K562 (cell line): Measurements from ENCODE around the gene KRT39. TPM values are rescaled to one million over a fixed set of nuclear protein-coding genes. Genes with fewer than 3 reads are reported as not detected.

Experiments used
- ATAC-seq: fragments of 200-7000 bp; cut with Tn5 transposase; 3 replicates; pipeline ENCODE4 v1.9.1; 2020; ENCODE audit warnings: moderate library complexity
- BruUV-seq: library from RNA; stranded (reverse); fragments of 400-500 nt; replicated peaks from 2 replicates; lab custom pipeline; 2021; lab: Mats Ljungman, UMichigan
- CTCF ChIA-PET: fragments of 300-600 bp; formaldehyde crosslinking; extraction: SDS; loops from one replicate; lab custom pipeline; 2021; ENCODE audit warnings: low intra/inter-chr PET ratio; lab: Yijun Ruan, JAX
- POLR2A ChIA-PET: fragments of 300-600, 350-650 bp; sonication (Branson Sonifier 250); formaldehyde crosslinking; extraction: SDS; loops from one replicate; lab custom pipeline; 2021; ENCODE audit warnings: antibody characterized with exemption, inconsistent platforms; lab: Yijun Ruan, JAX
- DNase-seq, 4 experiments: peaks; one replicate each; pipeline versions ENCODE4 v3.0.0 to v3.0.0-alpha.2; 2011 to 2018; ENCODE audit warnings: low spot score in 3 of 4, mixed read lengths in 3 of 4; ENCODE audit errors: extremely low read depth in 1 of 4
- FAIRE-seq: peaks from 2 replicates; lab custom pipeline; 2011; peaks lifted over from hg19 to GRCh38; lab: Jason Lieb, UNC
- H2AFZ ChIP-seq: 2 replicates; pipeline ENCODE4 v1.6.0; 2011; ENCODE audit warnings: low read depth, low read length, control low read depth, inconsistent platforms
- H3K27ac ChIP-seq: fragments of 200-600 bp; 3 replicates; pipeline ENCODE4 v1.8.0; 2011; ENCODE audit warnings: low read depth, mild to moderate bottlenecking, control low read depth, inconsistent platforms, low read length, moderate library complexity, mixed read lengths; ENCODE audit errors: extremely low read depth
- H3K27me3 ChIP-seq, 2 experiments: fragments of 300-600 bp in 1 of 2; 2 replicates in 1 of 2; 3 replicates in 1 of 2; pipeline versions ENCODE4 v1.6.0 to v1.8.0; 2011; ENCODE audit warnings: inconsistent platforms in 2 of 2, low read length in 2 of 2, mild to moderate bottlenecking in 1 of 2, mixed read lengths in 1 of 2, moderate library complexity in 1 of 2; ENCODE audit not compliant: control insufficient read depth in 2 of 2, insufficient read depth in 2 of 2
- H3K36me3 ChIP-seq: fragments of 300-600 bp; 3 replicates; pipeline ENCODE4 v1.8.0; 2011; ENCODE audit warnings: mild to moderate bottlenecking, low read length, inconsistent platforms; ENCODE audit not compliant: control insufficient read depth, insufficient read depth
- H3K4me1 ChIP-seq, 2 experiments: fragments of 200-600 bp in 1 of 2; replicated peaks in 1 of 2; 2 replicates in 1 of 2; 3 replicates in 1 of 2; pipeline versions ENCODE4 v1.5.1 to v1.8.0; 2011; ENCODE audit warnings: inconsistent platforms in 2 of 2, low read length in 2 of 2, mild to moderate bottlenecking in 1 of 2, mixed read lengths in 1 of 2, moderate library complexity in 1 of 2; ENCODE audit not compliant: control insufficient read depth in 2 of 2, insufficient read depth in 2 of 2
- H3K4me2 ChIP-seq: 2 replicates; pipeline ENCODE4 v1.6.1; 2011; ENCODE audit warnings: low read length, control low read depth, inconsistent platforms, mixed read lengths; ENCODE audit not compliant: insufficient read depth
- H3K4me3 ChIP-seq: fragments of 200-600 bp; sonication (generic), shearing (Covaris generic); 2 replicates; pipeline ENCODE4 v1.5.1; 2016; ENCODE audit warnings: control low read depth, inconsistent platforms
- H3K79me2 ChIP-seq: fragments of 200-600 bp; 3 replicates; pipeline ENCODE4 v1.8.0; 2011; ENCODE audit warnings: low read length, inconsistent platforms; ENCODE audit not compliant: control insufficient read depth, insufficient read depth
- H3K9ac ChIP-seq, 2 experiments: 2 replicates each; pipeline versions ENCODE4 v1.6.0 to v1.6.1; 2011; ENCODE audit warnings: low read depth in 2 of 2, low read length in 2 of 2, control low read depth in 1 of 2, inconsistent platforms in 1 of 2, mild to moderate bottlenecking in 1 of 2, mixed read lengths in 1 of 2; ENCODE audit not compliant: insufficient read depth in 1 of 2
- H3K9me1 ChIP-seq: one replicate; pipeline ENCODE4 v1.6.0; 2011; ENCODE audit warnings: inconsistent platforms, mild to moderate bottlenecking, low read length, moderate library complexity; ENCODE audit not compliant: control insufficient read depth, insufficient read depth
- H3K9me3 ChIP-seq: replicated peaks from 2 replicates; pipeline ENCODE4 v1.5.1; 2011; ENCODE audit warnings: low read depth, low read length, inconsistent platforms; ENCODE audit not compliant: control insufficient read depth, insufficient read depth
- H4K20me1 ChIP-seq: replicated peaks from 2 replicates; pipeline ENCODE4 v1.6.1; 2011; ENCODE audit warnings: low read length, inconsistent platforms, mixed read lengths; ENCODE audit not compliant: control insufficient read depth, insufficient read depth
- CEBPG ChIP-seq, 3 experiments: fragments of 200-800 bp in 1 of 3; sonication (Bioruptor generic) in 1 of 3; sonication (generic) in 1 of 3; formaldehyde crosslinking in 1 of 3; IDR thresholded peaks in 2 of 3; conservative IDR thresholded peaks in 1 of 3; 2 replicates each; pipeline versions ENCODE4 v1.6.1 to v1.8.0; 2016 to 2022; ENCODE audit warnings: missing compliant biosample characterization in 2 of 3, missing genetic modification characterization in 2 of 3, mild to moderate bottlenecking in 1 of 3, missing genetic modification reagents in 1 of 3
- ETV1 ChIP-seq: fragments of 450-650 bp; conservative IDR thresholded peaks from 2 replicates; pipeline ENCODE4 v1.6.1; 2016; ENCODE audit warnings: missing genetic modification characterization, control low read depth, low read depth, missing compliant biosample characterization
- HNRNPUL1 ChIP-seq: fragments of 200-400 bp; formaldehyde crosslinking; IDR thresholded peaks from 2 replicates; pipeline ENCODE4 v1.6.1; 2017; ENCODE audit warnings: low read length
- NELFE ChIP-seq: IDR thresholded peaks from 2 replicates; pipeline ENCODE4 v1.6.1; 2011; ENCODE audit warnings: mild to moderate bottlenecking; ENCODE audit not compliant: insufficient read depth, insufficient read length
- NONO ChIP-seq, 2 experiments: fragments of 200-400 bp in 1 of 2; fragments of 450-650 bp in 1 of 2; formaldehyde crosslinking in 1 of 2; IDR thresholded peaks; 2 replicates each; pipeline ENCODE4 v1.6.1; 2017; ENCODE audit warnings: low read depth in 2 of 2, mild to moderate bottlenecking in 2 of 2, moderate library complexity in 2 of 2, low read length in 1 of 2
- OTX1 ChIP-seq: fragments of 450-650 bp; formaldehyde crosslinking; IDR thresholded peaks from 2 replicates; pipeline ENCODE4 v1.4.0; 2022; ENCODE audit warnings: mild to moderate bottlenecking
- PHF21A ChIP-seq: fragments of 450-650 bp; IDR thresholded peaks from 2 replicates; pipeline ENCODE4 v1.6.1; 2017; ENCODE audit warnings: low read depth, borderline replicate concordance
- POLR2B ChIP-seq: fragments of 450-650 bp; IDR thresholded peaks from 2 replicates; pipeline ENCODE4 v1.6.1; 2018; ENCODE audit warnings: low read depth; ENCODE audit not compliant: partially characterized antibody
- SMAD2 ChIP-seq: fragments of 150-350 bp; IDR thresholded peaks from 2 replicates; pipeline ENCODE4 v1.6.1; 2014; ENCODE audit warnings: low read depth, mild to moderate bottlenecking, low read length
- YBX1 ChIP-seq: fragments of 450-650 bp; IDR thresholded peaks from 2 replicates; pipeline ENCODE4 v1.7.1; 2016; ENCODE audit warnings: mild to moderate bottlenecking
- ZFX ChIP-seq: sonication (generic); formaldehyde crosslinking; IDR thresholded peaks from 2 replicates; pipeline ENCODE4 v1.8.0; 2022; ENCODE audit warnings: mild to moderate bottlenecking, missing genetic modification reagents, moderate library complexity
- ZNF518B ChIP-seq: fragments of 250-450 bp; sonication (Bioruptor Pico); IDR thresholded peaks from 2 replicates; pipeline ENCODE4 v1.5.0; 2021; ENCODE audit warnings: mild to moderate bottlenecking, moderate library complexity
- ZNF77 ChIP-seq: fragments of 250-450 bp; sonication (Bioruptor Pico); IDR thresholded peaks from 2 replicates; pipeline ENCODE4 v1.5.0; 2020
- WGBS: fragments of 100-300 bp; shearing (Covaris generic); methylation state at CpG from one replicate; pipeline ENCODE4 v1.1.6; 2016; ENCODE audit warnings: low coverage, mixed read lengths; ENCODE audit not compliant: insufficient coverage; ENCODE audit errors: missing lambda C conversion rate; 5-methylcytosine and 5-hydroxymethylcytosine counted together
- in situ Hi-C: fragments of 300-500 bp; cut with MboI; formaldehyde crosslinking; loops from 4 replicates; pipeline ENCODE4 v1.15.0; 2018; ENCODE audit warnings: inconsistent platforms, mixed read lengths
- intact Hi-C: fragments of 100-400 bp; cut with micrococcal nuclease; formaldehyde crosslinking; loops from 2 replicates; pipeline ENCODE4 v1.14.2; 2022
- polyA plus RNA-seq, 8 experiments: library from polyadenylated mRNA; depleted of rRNA in 4 of 8; stranded (reverse) in 5 of 8; unstranded in 3 of 8; fragments of >200 nt; fragmentation: Nextera tagmentation in 2 of 8; fragmentation: Illumina TruSeq in 1 of 8; extraction: Ambion mirVana in 2 of 8; extraction: Trizol in 1 of 8; gene quantifications; 2 replicates each; pipeline versions ENCODE4 v1.2.1 to v1.2.3, GENCODE V29; 2011 to 2014; ENCODE audit warnings: inconsistent platforms in 1 of 8, missing spikeins in 1 of 8
- total RNA-seq, 7 experiments: library from RNA; depleted of rRNA in 6 of 7; stranded (reverse); fragments of >200 nt in 6 of 7; fragmentation: Illumina TruSeq in 2 of 7; extraction: Trizol in 2 of 7; gene quantifications; 2 replicates each; pipeline versions ENCODE4 v1.2.1 to v1.2.3, GENCODE V29; 2011 to 2021; ENCODE audit warnings: low replicate concordance in 1 of 7
- TF ChIP-seq, protein P1 (sequence below): fragments of 250-450 bp; sonication (Bioruptor Pico); IDR thresholded peaks from 2 replicates; pipeline ENCODE4 v1.8.0; 2021; ENCODE audit warnings: moderate library complexity, mild to moderate bottlenecking, inconsistent platforms
- TF ChIP-seq, protein P2 (sequence below), 2 experiments: fragments of 450-650 bp; IDR thresholded peaks; 2 replicates each; pipeline ENCODE4 v1.6.1; 2016

The KRT39 gene
- total and polyA plus RNA-seq, 9 of the 15 experiments (the other 6 are each of a cell fraction or from before 2014, with no cell fraction given) = not detected

DNA sequence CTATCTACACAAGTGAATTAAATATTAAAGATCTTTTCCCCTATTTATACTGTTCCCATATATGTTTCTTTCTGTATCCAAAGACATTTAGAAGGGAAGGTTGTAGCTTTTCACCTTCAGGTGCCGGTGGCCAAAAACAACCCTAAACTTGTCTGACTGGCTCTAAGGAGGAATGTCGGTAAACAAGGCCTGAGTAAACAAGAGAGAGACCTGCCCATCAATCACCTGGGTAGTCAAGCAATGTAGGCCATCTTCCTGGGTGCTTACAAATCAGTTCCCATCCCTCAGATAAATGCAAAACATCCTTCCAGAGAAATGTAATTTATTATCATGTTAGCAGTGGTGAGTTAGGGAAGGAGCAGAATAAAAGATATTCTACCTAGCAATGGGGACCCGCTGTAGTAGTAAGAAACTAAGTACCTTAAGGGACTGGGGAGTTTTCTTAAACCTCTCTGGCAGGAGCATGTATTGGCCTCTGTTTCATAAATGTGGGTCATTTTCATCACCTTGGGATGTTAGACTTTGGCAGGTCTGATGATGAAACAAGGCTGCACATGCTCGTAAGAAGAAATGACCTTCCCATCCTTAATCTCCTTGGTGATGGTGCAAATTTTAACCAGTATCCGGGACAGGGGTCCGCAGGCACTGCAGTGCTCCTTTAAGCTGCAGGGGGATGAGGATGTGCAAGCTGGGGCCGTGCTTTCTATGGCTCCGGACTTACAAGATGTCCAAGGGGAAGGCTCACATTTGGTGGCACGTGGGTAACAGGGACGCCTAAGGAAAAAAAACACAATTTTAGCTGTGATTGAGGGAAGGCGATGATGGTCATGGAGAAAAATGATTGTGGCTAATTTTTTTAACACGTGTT lies 8.4 kb downstream of the KRT39 start:
- H3K36me3 ChIP-seq = no peaks in the 10 kb centered on the region
- H3K4me2 ChIP-seq = no peak overlapping the region
- in situ Hi-C loops (no loop called here), intact Hi-C loops (no loop called here)
- FAIRE-seq = no peak
- no peak overlapping the region for H3K4me3 ChIP-seq
- H3K27me3 ChIP-seq = peaks cover 0 to 10% of the 10 kb centered on the region in 2 experiments; a peak in 3 of 5 replicates
- 2% methylated on average over 12 of the region's 12 CpGs for WGBS
- H3K79me2 ChIP-seq = no peaks in the 10 kb centered on the region
- H2AFZ ChIP-seq = no peak overlapping the region
- ChIA-PET CTCF (no interaction called here), POLR2A (interaction anchor here (0.7 to 1.1 kb wide), 3 partner anchors 8 to 28 kb away, joined by 3 to 4 read pairs (median 4); no protein-coding TSS in a partner anchor)
- no TSS peak for BruUV-seq
- DNase-seq = no peak
- H3K27ac ChIP-seq = no peak overlapping the region
- no peak for ATAC-seq
- H4K20me1 ChIP-seq = no peaks in the 10 kb centered on the region
- no peaks in the 10 kb centered on the region for H3K9me3 ChIP-seq
- H3K9me1 ChIP-seq = no peaks in the 10 kb centered on the region
- H3K9ac ChIP-seq = no peak overlapping the region
- no peaks in the 10 kb centered on the region for H3K4me1 ChIP-seq
- TF ChIP-seq ZNF518B (CRISPR knock-in tag) (no peak), NONO (IDR thresholded peaks at IDR 0.05; ENCODE audit: low read depth in 2 of 2, low read length in 1 of 2) (no peak), ETV1 (no peak), HNRNPUL1 (no peak), YBX1 (no peak), OTX1 (no peak), SMAD2 (no peak), PHF21A (no peak), ZFX (CRISPR knock-in tag) (no peak), CEBPG (CRISPR knock-in tag; IDR thresholded peaks at IDR 0.05) (no peak), CEBPG (tag; conservative IDR thresholded peaks at IDR 0.05 in 1 of 2, IDR thresholded peaks at IDR 0.05 in 1 of 2) (no peak), NELFE (no peak), POLR2B (no peak), ZNF77 (CRISPR knock-in tag) (no peak)
- TF ChIP-seq, protein P1, sequence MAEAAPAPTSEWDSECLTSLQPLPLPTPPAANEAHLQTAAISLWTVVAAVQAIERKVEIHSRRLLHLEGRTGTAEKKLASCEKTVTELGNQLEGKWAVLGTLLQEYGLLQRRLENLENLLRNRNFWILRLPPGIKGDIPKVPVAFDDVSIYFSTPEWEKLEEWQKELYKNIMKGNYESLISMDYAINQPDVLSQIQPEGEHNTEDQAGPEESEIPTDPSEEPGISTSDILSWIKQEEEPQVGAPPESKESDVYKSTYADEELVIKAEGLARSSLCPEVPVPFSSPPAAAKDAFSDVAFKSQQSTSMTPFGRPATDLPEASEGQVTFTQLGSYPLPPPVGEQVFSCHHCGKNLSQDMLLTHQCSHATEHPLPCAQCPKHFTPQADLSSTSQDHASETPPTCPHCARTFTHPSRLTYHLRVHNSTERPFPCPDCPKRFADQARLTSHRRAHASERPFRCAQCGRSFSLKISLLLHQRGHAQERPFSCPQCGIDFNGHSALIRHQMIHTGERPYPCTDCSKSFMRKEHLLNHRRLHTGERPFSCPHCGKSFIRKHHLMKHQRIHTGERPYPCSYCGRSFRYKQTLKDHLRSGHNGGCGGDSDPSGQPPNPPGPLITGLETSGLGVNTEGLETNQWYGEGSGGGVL (CRISPR knock-in tag) = no peak
- TF ChIP-seq, protein P2, sequence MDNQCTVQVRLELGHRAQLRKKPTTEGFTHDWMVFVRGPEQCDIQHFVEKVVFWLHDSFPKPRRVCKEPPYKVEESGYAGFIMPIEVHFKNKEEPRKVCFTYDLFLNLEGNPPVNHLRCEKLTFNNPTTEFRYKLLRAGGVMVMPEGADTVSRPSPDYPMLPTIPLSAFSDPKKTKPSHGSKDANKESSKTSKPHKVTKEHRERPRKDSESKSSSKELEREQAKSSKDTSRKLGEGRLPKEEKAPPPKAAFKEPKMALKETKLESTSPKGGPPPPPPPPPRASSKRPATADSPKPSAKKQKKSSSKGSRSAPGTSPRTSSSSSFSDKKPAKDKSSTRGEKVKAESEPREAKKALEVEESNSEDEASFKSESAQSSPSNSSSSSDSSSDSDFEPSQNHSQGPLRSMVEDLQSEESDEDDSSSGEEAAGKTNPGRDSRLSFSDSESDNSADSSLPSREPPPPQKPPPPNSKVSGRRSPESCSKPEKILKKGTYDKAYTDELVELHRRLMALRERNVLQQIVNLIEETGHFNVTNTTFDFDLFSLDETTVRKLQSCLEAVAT (IDR thresholded peaks at IDR 0.05) = no peak
